T-helper 2 cell treated with Interferon-gamma antibody and Interleukin-4, amounts not matched to agents 5 μg/mL and 100 μg/mL, for 36 hours (primary cell): ENCODE measurements around the gene CENPN.

ENCODE experiments used
- DNase-seq: peaks from one replicate; pipeline ENCODE4 v3.0.0; 2021; ENCODE audit warnings: low spot score
- H3K27ac Mint-ChIP-seq: one replicate; pipeline ENCODE4 v1.8.0; 2021; ENCODE audit warnings: mild to moderate bottlenecking, mixed read lengths
- H3K27me3 Mint-ChIP-seq: one replicate; pipeline ENCODE4 v1.8.0; 2021; ENCODE audit warnings: low read depth, mixed read lengths
- H3K36me3 Mint-ChIP-seq: one replicate; pipeline ENCODE4 v1.8.0; 2021; ENCODE audit warnings: low read depth, mixed read lengths
- H3K4me1 Mint-ChIP-seq: one replicate; pipeline ENCODE4 v1.8.0; 2021; ENCODE audit warnings: low read depth, mixed read lengths
- H3K4me3 Mint-ChIP-seq: one replicate; pipeline ENCODE4 v1.8.0; 2022; ENCODE audit warnings: mild to moderate bottlenecking, moderate library complexity, mixed read lengths
- H3K9me3 Mint-ChIP-seq: one replicate; pipeline ENCODE4 v1.8.0; 2021; ENCODE audit warnings: mixed read lengths

Gene CENPN

GRCh38 chr16:81066681-81067080 is 59.7 kb downstream of the CENPN start:
- no peak for DNase-seq

GRCh38 chr16:81067166-81067565 is 60.2 kb downstream of the CENPN start:
- DNase-seq = no peak
- Mint-ChIP-seq H3K4me3 (no peak overlapping the region), H3K27ac (no peak overlapping the region), H3K36me3 (no peaks in the 10 kb centered on the region), H3K27me3 (no peaks in the 10 kb centered on the region), H3K9me3 (no peaks in the 10 kb centered on the region), H3K4me1 (peaks cover 5% of the 10 kb centered on the region)

More at GRCh38 chr16:81066681-81067080, 59.7 kb downstream of the CENPN start:
- no peak overlapping the region for H3K4me3 Mint-ChIP-seq
- no peak overlapping the region for H3K27ac Mint-ChIP-seq
- H3K36me3 Mint-ChIP-seq = no peaks in the 10 kb centered on the region
- H3K27me3 Mint-ChIP-seq = no peaks in the 10 kb centered on the region
- peaks cover 2% of the 10 kb centered on the region for H3K4me1 Mint-ChIP-seq
- H3K9me3 Mint-ChIP-seq = no peaks in the 10 kb centered on the region

GRCh38 chr16:81069063-81069462 is 62.0 kb downstream of the CENPN start:
- Mint-ChIP-seq H3K27me3 (peaks cover 5% of the 10 kb centered on the region), H3K4me3 (no peak overlapping the region), H3K36me3 (no peaks in the 10 kb centered on the region), H3K9me3 (no peaks in the 10 kb centered on the region), H3K27ac (no peak overlapping the region), H3K4me1 (peaks cover 8% of the 10 kb centered on the region)
- DNase-seq = no peak

GRCh38 chr16:81070979-81071378 is 64.0 kb downstream of the CENPN start:
- H3K27ac Mint-ChIP-seq = no peak overlapping the region
- DNase-seq = no peak
- peaks cover 10% of the 10 kb centered on the region for H3K27me3 Mint-ChIP-seq
- peaks cover 8% of the 10 kb centered on the region for H3K4me1 Mint-ChIP-seq
- H3K36me3 Mint-ChIP-seq = no peaks in the 10 kb centered on the region
- no peak overlapping the region for H3K4me3 Mint-ChIP-seq
- no peaks in the 10 kb centered on the region for H3K9me3 Mint-ChIP-seq

- Mint-ChIP-seq H3K36me3 (no peaks in the 10 kb centered on the region), H3K27me3 (peaks cover 10% of the 10 kb centered on the region), H3K4me3 (no peak overlapping the region), H3K4me1 (peaks cover 8% of the 10 kb centered on the region), H3K9me3 (no peaks in the 10 kb centered on the region), H3K27ac (no peak overlapping the region)
- DNase-seq = no peak
Observed at GRCh38 chr16:81071805-81072204, 64.8 kb downstream of the CENPN start.

GRCh38 chr16:81073560-81074330 is 66.7 kb downstream of the CENPN start:
- Mint-ChIP-seq H3K36me3 (no peaks in the 10 kb centered on the region), H3K27ac (no peak overlapping the region), H3K4me3 (no peak overlapping the region), H3K4me1 (peaks cover 5% of the 10 kb centered on the region), H3K9me3 (no peaks in the 10 kb centered on the region), H3K27me3 (peaks cover 10% of the 10 kb centered on the region)
- DNase-seq = no peak

GRCh38 chr16:81076566-81077075 is 69.6 kb downstream of the CENPN start:
- no peak overlapping the region for H3K27ac Mint-ChIP-seq
- peaks cover 5% of the 10 kb centered on the region for H3K4me1 Mint-ChIP-seq
- no peaks in the 10 kb centered on the region for H3K36me3 Mint-ChIP-seq
- peak; percentile 84 for DNase-seq
- no peaks in the 10 kb centered on the region for H3K9me3 Mint-ChIP-seq
- H3K27me3 Mint-ChIP-seq = peaks cover 10% of the 10 kb centered on the region
- H3K4me3 Mint-ChIP-seq = no peak overlapping the region

- H3K4me1 Mint-ChIP-seq = peaks cover 2% of the 10 kb centered on the region
- peak; percentile 98 for DNase-seq
- peak within 1 kb of the TSS; percentile 21 for H3K4me3 Mint-ChIP-seq
- no peak within 1 kb of the TSS for H3K27ac Mint-ChIP-seq
- peaks cover 10% of the 10 kb centered on the region for H3K27me3 Mint-ChIP-seq
- no peaks in the 10 kb centered on the region for H3K36me3 Mint-ChIP-seq
- no peaks in the 10 kb centered on the region for H3K9me3 Mint-ChIP-seq
Observed at GRCh38 chr16:81077076-81077940, 70.3 kb downstream of the CENPN start, which contains the start of gene C16orf46. TSS of gene C16orf46 (minus strand) at chr16:81077238. CDS start at chr16:81063955, 13,283 bp downstream.

GRCh38 chr16:81080233-81080632 is 73.2 kb downstream of the CENPN start:
- no peaks in the 10 kb centered on the region for H3K9me3 Mint-ChIP-seq
- no peaks in the 10 kb centered on the region for H3K36me3 Mint-ChIP-seq
- no peak overlapping the region for H3K4me3 Mint-ChIP-seq
- no peak for DNase-seq
- H3K4me1 Mint-ChIP-seq = no peaks in the 10 kb centered on the region
- H3K27ac Mint-ChIP-seq = no peak overlapping the region
- H3K27me3 Mint-ChIP-seq = no peaks in the 10 kb centered on the region

GRCh38 chr16:81081014-81081413 is 74.0 kb downstream of the CENPN start:
- H3K9me3 Mint-ChIP-seq = no peaks in the 10 kb centered on the region
- no peaks in the 10 kb centered on the region for H3K36me3 Mint-ChIP-seq
- H3K4me1 Mint-ChIP-seq = no peaks in the 10 kb centered on the region
- H3K27me3 Mint-ChIP-seq = no peaks in the 10 kb centered on the region
- no peak overlapping the region for H3K27ac Mint-ChIP-seq
- no peak overlapping the region for H3K4me3 Mint-ChIP-seq
- no peak for DNase-seq
